ENCODE results near the gene PRDM2. TPM values are rescaled to one million over a fixed set of nuclear protein-coding genes. Genes with fewer than 3 reads are reported as not detected.

Gene PRDM2
- total RNA-seq, 2 donors from 2014 or later: 29.9 to 36.3 TPM

GRCh38 chr1:13803546-13804239, 103.7 kb downstream of the PRDM2 start:
- ATAC-seq (no peak), DNase-seq (no peak)
- intact Hi-C loops (cut with DNase I): no loop called here

GRCh38 chr1:13804240-13804633, 104.2 kb downstream of the PRDM2 start:
- no peak for ATAC-seq
- no peak for DNase-seq
- intact Hi-C loops (cut with DNase I): no loop called here

GRCh38 chr1:13805431-13805830, 105.4 kb downstream of the PRDM2 start:
- DNase-seq: no peak
- intact Hi-C loops (cut with DNase I): no loop called here
- ATAC-seq: no peak

- intact Hi-C loops (cut with DNase I): no loop called here
These were observed 106.1 kb downstream of the PRDM2 start for GRCh38 chr1:13806108-13806507.

GRCh38 chr1:13807209-13807608, 107.2 kb downstream of the PRDM2 start:
- intact Hi-C loops (cut with DNase I): no loop called here
- ATAC-seq: no peak
- DNase-seq: no peak

More at GRCh38 chr1:13806108-13806507, 106.1 kb downstream of the PRDM2 start:
- ATAC-seq (no peak), DNase-seq (no peak)

GRCh38 chr1:13808729-13809131, 108.7 kb downstream of the PRDM2 start:
- ATAC-seq (peak in 1 of 2 donors; percentile 48), DNase-seq (peak; percentile 59)
- intact Hi-C loops (cut with DNase I): no loop called here

- DNase-seq (no peak), ATAC-seq (no peak)
- intact Hi-C loops (cut with DNase I): loop anchor here in 1 of 2 donors (5.0 kb wide), 1 partner anchor 142 kb away; no protein-coding TSS in a partner anchor
These were observed 109.6 kb downstream of the PRDM2 start for GRCh38 chr1:13809461-13810159.

- no peak for DNase-seq
- intact Hi-C loops (cut with DNase I): loop anchor here in 1 of 2 donors (5.0 kb wide), 1 partner anchor 145 kb away; no protein-coding TSS in a partner anchor
- no peak for ATAC-seq
These were observed 112.7 kb downstream of the PRDM2 start for GRCh38 chr1:13812456-13813397.

GRCh38 chr1:13813398-13814012, 113.5 kb downstream of the PRDM2 start:
- DNase-seq (no peak), ATAC-seq (peak; percentile 48 to 51)
- intact Hi-C loops (cut with DNase I): loop anchor here in 1 of 2 donors (5.0 kb wide), 1 partner anchor 146 kb away; no protein-coding TSS in a partner anchor

- intact Hi-C loops (cut with DNase I): loop anchor here in 1 of 2 donors (5.0 kb wide), 1 partner anchor 147 kb away; no protein-coding TSS in a partner anchor
- DNase-seq (no peak), ATAC-seq (no peak)
These were observed 114.1 kb downstream of the PRDM2 start for GRCh38 chr1:13814131-13814530.

- intact Hi-C loops (cut with DNase I): no loop called here
- DNase-seq (no peak), ATAC-seq (no peak)
These were observed 116.2 kb downstream of the PRDM2 start for GRCh38 chr1:13816016-13816760.

GRCh38 chr1:13817906-13818305, 117.9 kb downstream of the PRDM2 start:
- intact Hi-C loops (cut with DNase I): no loop called here
- DNase-seq: no peak
- ATAC-seq: no peak

GRCh38 chr1:13818926-13819325, 118.9 kb downstream of the PRDM2 start:
- DNase-seq: no peak
- no peak for ATAC-seq
- intact Hi-C loops (cut with DNase I): no loop called here

- intact Hi-C loops (cut with DNase I): no loop called here
- DNase-seq (no peak), ATAC-seq (no peak)
These were observed 119.7 kb downstream of the PRDM2 start for GRCh38 chr1:13819642-13820041.

GRCh38 chr1:13820055-13820454, 120.1 kb downstream of the PRDM2 start:
- intact Hi-C loops (cut with DNase I): no loop called here
- no peak for DNase-seq
- no peak for ATAC-seq

- intact Hi-C loops (cut with DNase I): no loop called here
- ATAC-seq (no peak), DNase-seq (no peak)
These were observed 120.5 kb downstream of the PRDM2 start for GRCh38 chr1:13820456-13820855.

- ATAC-seq (no peak), DNase-seq (no peak)
- intact Hi-C loops (cut with DNase I): no loop called here
These were observed 123.3 kb downstream of the PRDM2 start for GRCh38 chr1:13823126-13823880.

GRCh38 chr1:13823936-13824335, 123.9 kb downstream of the PRDM2 start:
- intact Hi-C loops (cut with DNase I): no loop called here
- ATAC-seq (no peak), DNase-seq (no peak)
